Measurements from ENCODE around the gene C15orf62. TPM values are rescaled to one million over a fixed set of nuclear protein-coding genes. Genes with fewer than 3 reads are reported as not detected.

C15orf62 gene
- total RNA-seq, 4 donors from 2014 or later: 0.13 to 0.79 (median 0.22) TPM; not detected in 1

GRCh38 chr15:40731034-40731433 is 38.7 kb upstream of the C15orf62 start:
- intact Hi-C loops (cut with DNase I): no loop called here

GRCh38 chr15:40736575-40736974 is 33.2 kb upstream of the C15orf62 start:
- no peak for DNase-seq
- 88 to 91% methylated on average over 4 of the region's 4 CpGs for WGBS, 2 donors
- Histone ChIP-seq H3K9me3 (no peaks in the 10 kb centered on the region), H3K4me3 (replicated peaks in 1 of 3) (no peak overlapping the region), H3K27ac (no peak overlapping the region), H3K36me3 (peaks cover 22 to 28% of the 10 kb centered on the region in 2 donors), H3K4me1 (no peaks in the 10 kb centered on the region), H3K27me3 (no peaks in the 10 kb centered on the region)
- TF ChIP-seq POLR2A (IDR thresholded peaks at IDR 0.05) (no peak), CTCF (IDR thresholded peaks at IDR 0.05) (no peak)
- intact Hi-C loops (cut with DNase I): no loop called here

More at GRCh38 chr15:40731034-40731433, 38.7 kb upstream of the C15orf62 start:
- no peak for TF ChIP-seq POLR2A (IDR thresholded peaks at IDR 0.05)
- no peak for TF ChIP-seq CTCF (IDR thresholded peaks at IDR 0.05)
- Histone ChIP-seq H3K9me3 (no peaks in the 10 kb centered on the region), H3K27ac (no peak overlapping the region), H3K4me1 (no peaks in the 10 kb centered on the region), H3K4me3 (replicated peaks in 1 of 3) (no peak overlapping the region), H3K27me3 (no peaks in the 10 kb centered on the region), H3K36me3 (peaks cover 1 to 3% of the 10 kb centered on the region in 2 donors)
- DNase-seq: no peak
- 73 to 74% methylated on average over 3 of the region's 3 CpGs for WGBS, 2 donors

GRCh38 chr15:40737048-40737447 is 32.7 kb upstream of the C15orf62 start:
- Histone ChIP-seq H3K27ac (no peak overlapping the region), H3K36me3 (peaks cover 22 to 28% of the 10 kb centered on the region in 2 donors), H3K9me3 (no peaks in the 10 kb centered on the region), H3K4me1 (no peaks in the 10 kb centered on the region), H3K27me3 (no peaks in the 10 kb centered on the region), H3K4me3 (replicated peaks in 1 of 3) (no peak overlapping the region)
- TF ChIP-seq POLR2A (IDR thresholded peaks at IDR 0.05): no peak
- TF ChIP-seq CTCF (IDR thresholded peaks at IDR 0.05): no peak
- no peak for DNase-seq
- intact Hi-C loops (cut with DNase I): no loop called here
- WGBS, 2 donors: 84 to 87% methylated on average over 3 of the region's 3 CpGs

- Histone ChIP-seq H3K9me3 (no peaks in the 10 kb centered on the region), H3K4me3 (replicated peaks in 1 of 3) (no peak overlapping the region), H3K36me3 (peaks cover 34 to 39% of the 10 kb centered on the region in 2 donors), H3K4me1 (no peaks in the 10 kb centered on the region), H3K27ac (no peak overlapping the region), H3K27me3 (no peaks in the 10 kb centered on the region)
- no peak for DNase-seq
- intact Hi-C loops (cut with DNase I): no loop called here
- WGBS, 2 donors: 46 to 55% methylated on average over 2 of the region's 2 CpGs
- no peak for TF ChIP-seq POLR2A (IDR thresholded peaks at IDR 0.05)
- no peak for TF ChIP-seq CTCF (IDR thresholded peaks at IDR 0.05)
Measured at GRCh38 chr15:40739047-40739446, 30.7 kb upstream of the C15orf62 start.

GRCh38 chr15:40739854-40740253 is 29.9 kb upstream of the C15orf62 start:
- no peak for TF ChIP-seq CTCF (IDR thresholded peaks at IDR 0.05)
- no peak for TF ChIP-seq POLR2A (IDR thresholded peaks at IDR 0.05)
- H3K4me1 ChIP-seq: no peaks in the 10 kb centered on the region
- H3K27me3 ChIP-seq: no peaks in the 10 kb centered on the region
- intact Hi-C loops (cut with DNase I): no loop called here
- no peak for DNase-seq
- WGBS, 2 donors: 94 to 96% methylated on average over 2 of the region's 2 CpGs
- no peak overlapping the region for H3K27ac ChIP-seq
- peaks cover 34 to 47% of the 10 kb centered on the region in 2 donors for H3K36me3 ChIP-seq
- no peaks in the 10 kb centered on the region for H3K9me3 ChIP-seq
- H3K4me3 ChIP-seq (replicated peaks in 1 of 3): no peak overlapping the region

Data from thyroid gland (tissue), 4 donors.